ENCODE data around the gene CENPK. TPM values are rescaled to one million over a fixed set of nuclear protein-coding genes. Genes with fewer than 3 reads are reported as not detected.
"Not testable (repeated sequence)": the region's sequence is repeated elsewhere in the genome, so short reads cannot be mapped to it uniquely, and the experiment has no call there.

CENPK gene
- total RNA-seq = 10 to 100 TPM; 86.0 to 88.7 TPM

- ChIA-PET POLR2A (interaction anchor here (0.6 to 6.6 kb wide), 44 partner anchors 10 to 1652 kb away, joined by 3 to 107 read pairs (median 5); partner anchors contain the start of genes ADAMTS6, CWC27, ERBIN and NLN), CTCF (interaction anchor here (0.6 to 3.1 kb wide), 5 partner anchors 12 to 81 kb away, joined by 3 to 11 read pairs (median 7); partner anchors contain the start of genes ADAMTS6 and TRIM23)
- Mint-ChIP-seq H3K27ac (peak within 1 kb of the TSS; percentile 98), H3K4me1 (peaks cover 58% of the 10 kb centered on the region), H3K4me3 (peak within 1 kb of the TSS; percentile 93), H3K9me3 (no peaks in the 10 kb centered on the region), H3K27me3 (no peaks in the 10 kb centered on the region), H3K36me3 (ENCODE audit: low read depth) (peaks cover 38% of the 10 kb centered on the region)
- DNase-seq = peak; percentile 97
These were observed at the start of gene CENPK, which contains the start of gene PPWD1 for GRCh38 chr5:65562731-65563701. Gene CENPK, minus strand, starts transcription at chr5:65563168. Its CDS starts 8,261 bp downstream, at chr5:65554907. Gene PPWD1, plus strand, starts transcription at chr5:65563296. Its CDS starts 15 bp downstream, at chr5:65563311.

- CTCF ChIA-PET = no interaction called here
- DNase-seq = no peak
- Mint-ChIP-seq H3K27ac (no peak overlapping the region), H3K9me3 (no peaks in the 10 kb centered on the region), H3K27me3 (no peaks in the 10 kb centered on the region), H3K4me3 (no peak overlapping the region), H3K36me3 (ENCODE audit: low read depth) (peaks cover 45% of the 10 kb centered on the region), H3K4me1 (no peaks in the 10 kb centered on the region)
- POLR2A ChIA-PET = interaction anchor here (1.3 to 3.3 kb wide), 3 partner anchors 11 to 50 kb away, joined by 3 to 19 read pairs (median 5); partner anchors contain the start of genes CENPK, PPWD1 and TRIM23
These were observed 49.4 kb upstream of the CENPK start for GRCh38 chr5:65612298-65612907.

DNA sequence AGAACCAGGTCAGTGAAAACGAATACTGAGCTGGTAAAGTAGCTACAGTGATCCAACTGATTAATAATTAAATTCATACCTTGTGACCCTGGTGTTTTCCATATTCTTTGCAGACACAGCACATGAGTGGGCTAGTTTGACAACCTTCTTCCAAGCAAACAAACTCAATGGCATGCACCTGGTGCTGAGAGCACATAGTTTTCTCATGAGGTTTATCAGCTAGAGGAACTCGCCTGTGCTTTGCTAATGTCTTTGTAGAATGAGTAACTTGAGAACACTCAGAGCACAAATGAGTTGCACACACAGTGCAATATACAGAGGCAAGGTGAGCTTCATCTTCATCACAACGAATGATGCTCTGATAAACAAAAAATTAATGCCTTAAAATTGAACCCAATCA, 48.6 kb upstream of the CENPK start:
- H3K4me1 Mint-ChIP-seq = no peaks in the 10 kb centered on the region
- no peaks in the 10 kb centered on the region for H3K9me3 Mint-ChIP-seq
- ChIA-PET CTCF (interaction anchor here (1.1 kb wide), 1 partner anchor 39 kb away, joined by 3 read pairs; no protein-coding TSS in a partner anchor), POLR2A (interaction anchor here (1.3 to 3.3 kb wide), 3 partner anchors 12 to 49 kb away, joined by 3 to 19 read pairs (median 5); partner anchors contain the start of genes CENPK, PPWD1 and TRIM23)
- H3K27me3 Mint-ChIP-seq = no peaks in the 10 kb centered on the region
- no peak overlapping the region for H3K4me3 Mint-ChIP-seq
- no peak overlapping the region for H3K27ac Mint-ChIP-seq
- DNase-seq = no peak
- peaks cover 50% of the 10 kb centered on the region for H3K36me3 Mint-ChIP-seq (ENCODE audit: low read depth)

DNA sequence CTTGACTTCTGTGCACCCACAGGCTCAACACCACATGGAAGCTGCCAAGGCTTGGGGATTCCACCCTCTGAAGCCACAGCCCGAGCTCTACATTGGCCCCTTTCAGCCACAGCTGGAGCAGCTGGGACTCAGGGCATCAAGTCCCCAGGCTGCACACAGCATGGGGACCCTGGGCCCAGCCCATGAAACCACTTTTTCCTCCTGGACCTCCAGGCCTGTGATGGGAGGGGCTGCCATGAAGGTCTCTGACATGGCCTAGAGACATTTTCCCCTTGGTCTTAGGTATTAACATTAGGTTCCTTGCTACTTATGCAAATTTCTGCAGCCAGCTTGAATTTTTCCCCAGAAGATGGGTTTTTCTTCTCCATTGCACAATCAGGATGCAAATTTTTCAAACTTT, 38.8 kb upstream of the CENPK start:
- Mint-ChIP-seq H3K9me3 (peaks cover 23% of the 10 kb centered on the region), H3K36me3 (ENCODE audit: low read depth) (peaks cover 72% of the 10 kb centered on the region)
- H3K27me3 Mint-ChIP-seq, CTCF ChIA-PET, H3K4me1 Mint-ChIP-seq, H3K4me3 Mint-ChIP-seq, H3K27ac Mint-ChIP-seq, DNase-seq, POLR2A ChIA-PET: not testable (repeated sequence)

DNA sequence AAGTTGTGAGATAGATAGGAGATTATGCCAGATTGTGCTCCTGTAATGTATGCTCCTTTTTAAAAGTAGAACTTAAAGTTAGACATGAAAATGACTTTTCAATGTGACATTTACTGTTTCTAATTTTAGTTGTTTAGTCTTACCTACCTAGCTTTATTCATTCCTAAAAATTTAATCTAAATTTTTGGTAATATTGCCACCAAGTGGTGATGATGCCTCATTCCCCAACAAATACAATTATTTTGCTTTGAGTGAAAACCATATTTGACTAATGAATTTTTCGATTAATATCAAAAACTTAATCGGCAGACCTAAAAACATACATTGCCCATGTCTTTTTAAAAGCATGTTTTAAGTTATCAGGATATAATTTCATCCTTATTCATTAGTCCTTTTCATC, 25.7 kb upstream of the CENPK start:
- ChIA-PET CTCF (no interaction called here), POLR2A (interaction anchor here (1.3 kb wide), 1 partner anchor 26 kb away, joined by 5 read pairs; the partner anchor contains the start of genes CENPK and PPWD1)
- Mint-ChIP-seq H3K27me3 (no peaks in the 10 kb centered on the region), H3K9me3 (no peaks in the 10 kb centered on the region), H3K36me3 (ENCODE audit: low read depth) (peaks cover 41% of the 10 kb centered on the region), H3K4me1 (no peaks in the 10 kb centered on the region), H3K27ac (no peak overlapping the region), H3K4me3 (no peak overlapping the region)
- DNase-seq = no peak

DNA sequence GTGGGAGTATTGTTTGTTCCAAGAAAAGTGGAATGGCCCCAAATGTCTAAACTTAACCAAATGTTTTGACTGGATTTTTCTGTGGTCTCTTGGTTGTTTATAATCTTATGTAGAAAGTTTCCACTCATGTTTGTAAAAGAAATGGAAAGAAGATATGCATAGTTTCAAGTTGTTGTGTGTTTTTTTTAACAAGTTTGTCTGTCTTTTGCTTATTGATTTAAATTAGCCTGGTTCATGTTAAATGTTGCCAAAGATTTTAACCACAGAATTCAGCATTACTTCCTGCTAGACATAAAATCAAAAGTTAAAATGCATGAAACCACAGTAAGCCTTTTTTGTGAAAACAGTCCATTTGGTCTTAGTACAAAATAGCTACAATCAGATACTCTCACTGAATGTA, 14.2 kb upstream of the CENPK start:
- peaks cover 60% of the 10 kb centered on the region for H3K36me3 Mint-ChIP-seq (ENCODE audit: low read depth)
- ChIA-PET POLR2A (interaction anchor here (1.3 to 1.5 kb wide), 2 partner anchors 12 to 13 kb away, joined by 3 to 4 read pairs; partner anchors contain the start of genes CENPK and PPWD1), CTCF (no interaction called here)
- no peak overlapping the region for H3K4me3 Mint-ChIP-seq
- no peak for DNase-seq
- no peaks in the 10 kb centered on the region for H3K9me3 Mint-ChIP-seq
- no peak overlapping the region for H3K27ac Mint-ChIP-seq
- H3K27me3 Mint-ChIP-seq = no peaks in the 10 kb centered on the region
- peaks cover 12% of the 10 kb centered on the region for H3K4me1 Mint-ChIP-seq

GRCh38 chr5:65570598-65571226, 7.7 kb upstream of the CENPK start:
- H3K9me3 Mint-ChIP-seq = no peaks in the 10 kb centered on the region
- DNase-seq = no peak
- ChIA-PET CTCF (no interaction called here), POLR2A (no interaction called here)
- peaks cover 37% of the 10 kb centered on the region for H3K36me3 Mint-ChIP-seq (ENCODE audit: low read depth)
- no peak overlapping the region for H3K27ac Mint-ChIP-seq
- peaks cover 17% of the 10 kb centered on the region for H3K4me1 Mint-ChIP-seq
- no peak overlapping the region for H3K4me3 Mint-ChIP-seq
- H3K27me3 Mint-ChIP-seq = no peaks in the 10 kb centered on the region

DNA sequence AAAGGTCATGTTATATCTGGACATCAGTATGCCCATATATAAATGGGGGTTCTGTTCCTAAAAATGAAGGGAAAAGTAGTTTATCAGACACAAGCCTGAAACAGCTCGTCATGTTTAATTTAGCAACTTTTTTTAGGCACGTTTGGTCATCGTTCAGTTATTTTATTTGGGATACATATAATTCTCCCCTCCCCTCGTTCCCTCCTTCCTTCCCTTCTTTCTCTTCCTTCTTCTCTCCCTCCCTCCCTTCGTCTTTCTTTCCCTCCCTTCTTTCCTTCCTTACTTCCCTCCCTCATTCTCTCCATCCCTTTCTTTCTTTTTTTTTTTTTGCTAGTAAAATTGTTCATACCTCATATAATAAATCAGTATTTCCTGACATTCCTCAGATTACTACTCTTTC, 3.5 kb upstream of the CENPK start:
- peaks cover 36% of the 10 kb centered on the region for H3K4me1 Mint-ChIP-seq
- no peak overlapping the region for H3K4me3 Mint-ChIP-seq
- H3K9me3 Mint-ChIP-seq = no peaks in the 10 kb centered on the region
- no peak for DNase-seq
- H3K27me3 Mint-ChIP-seq = no peaks in the 10 kb centered on the region
- H3K27ac Mint-ChIP-seq = no peak overlapping the region
- POLR2A ChIA-PET = interaction anchor here (6.6 kb wide), 1 partner anchor 59 kb away, joined by 107 read pairs; the partner anchor contains the start of genes SHLD3, TRAPPC13 and TRIM23
- CTCF ChIA-PET = no interaction called here
- H3K36me3 Mint-ChIP-seq (ENCODE audit: low read depth) = peaks cover 16% of the 10 kb centered on the region

GRCh38 chr5:65563777-65564176, 809 bp upstream of the CENPK start:
- H3K4me1 Mint-ChIP-seq = peaks cover 53% of the 10 kb centered on the region
- CTCF ChIA-PET = interaction anchor here (0.7 to 3.1 kb wide), 4 partner anchors 60 to 206 kb away, joined by 3 to 12 read pairs (median 8); partner anchors contain the start of genes ADAMTS6 and TRIM23

DNA sequence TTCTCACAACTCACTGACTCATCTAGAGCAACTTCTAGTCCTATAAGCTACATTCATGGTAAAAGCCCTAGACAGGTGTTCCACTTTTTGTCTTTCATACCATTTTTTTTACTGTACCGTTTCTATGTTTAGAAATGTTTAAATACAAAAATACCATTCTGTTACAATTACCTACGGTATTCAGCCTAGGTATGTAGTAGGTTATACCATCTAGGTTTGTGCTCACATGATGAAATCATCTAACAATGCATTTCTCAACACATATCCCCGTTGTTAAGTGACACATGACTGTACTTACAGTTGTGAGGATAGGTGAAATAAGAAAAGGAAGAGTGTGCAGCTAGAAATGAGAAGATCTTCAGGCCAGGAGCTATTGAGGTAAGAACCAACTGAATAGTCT, 6.2 kb downstream of the CENPK start:
- H3K36me3 Mint-ChIP-seq (ENCODE audit: low read depth) = peaks cover 67% of the 10 kb centered on the region
- CTCF ChIA-PET = interaction anchor here (0.5 kb wide), 1 partner anchor 924 kb away, joined by 3 read pairs; no protein-coding TSS in a partner anchor
- H3K4me3 Mint-ChIP-seq = no peak overlapping the region
- no peaks in the 10 kb centered on the region for H3K27me3 Mint-ChIP-seq
- no peaks in the 10 kb centered on the region for H3K9me3 Mint-ChIP-seq
- no peak for DNase-seq
- H3K4me1 Mint-ChIP-seq = peaks cover 54% of the 10 kb centered on the region
- H3K27ac Mint-ChIP-seq = no peak overlapping the region
- POLR2A ChIA-PET = no interaction called here

More at GRCh38 chr5:65563777-65564176, 809 bp upstream of the CENPK start:
- Mint-ChIP-seq H3K36me3 (ENCODE audit: low read depth) (peaks cover 34% of the 10 kb centered on the region), H3K4me3 (peak overlapping the region; percentile 93), H3K27ac (peak overlapping the region; percentile 98), H3K9me3 (no peaks in the 10 kb centered on the region), H3K27me3 (no peaks in the 10 kb centered on the region)
- DNase-seq = no peak
- POLR2A ChIA-PET = interaction anchor here (0.8 to 6.6 kb wide), 24 partner anchors 11 to 796 kb away, joined by 3 to 107 read pairs (median 9); partner anchors contain the start of genes ADAMTS6, CWC27, NLN and SGTB

- peaks cover 50% of the 10 kb centered on the region for H3K4me1 Mint-ChIP-seq
- ChIA-PET POLR2A (no interaction called here), CTCF (interaction anchor here (0.5 kb wide), 1 partner anchor 924 kb away, joined by 3 read pairs; no protein-coding TSS in a partner anchor)
- DNase-seq = no peak
- H3K9me3 Mint-ChIP-seq = no peaks in the 10 kb centered on the region
- H3K27ac Mint-ChIP-seq = no peak overlapping the region
- no peaks in the 10 kb centered on the region for H3K27me3 Mint-ChIP-seq
- peaks cover 67% of the 10 kb centered on the region for H3K36me3 Mint-ChIP-seq (ENCODE audit: low read depth)
- no peak overlapping the region for H3K4me3 Mint-ChIP-seq
These were observed 6.8 kb downstream of the CENPK start for GRCh38 chr5:65556181-65556580.

DNA sequence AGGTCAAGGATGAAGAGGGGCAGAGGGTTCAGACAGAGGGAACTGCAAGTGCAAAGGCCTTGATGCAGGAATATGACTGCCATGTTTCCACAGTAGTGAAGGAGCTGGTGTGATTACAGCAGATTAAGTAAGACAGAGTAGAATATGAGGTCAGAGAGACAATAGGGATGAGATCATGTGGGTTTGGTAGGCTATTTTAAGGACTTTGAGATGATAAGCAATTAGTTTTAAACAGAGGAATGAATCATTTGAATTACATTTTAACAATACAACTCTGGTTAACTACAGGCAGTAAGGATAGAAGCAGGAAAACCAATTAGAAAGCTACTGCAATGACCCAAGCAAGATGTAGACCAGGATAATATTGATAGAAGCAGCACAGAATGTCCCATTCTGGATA, 7.7 kb downstream of the CENPK start:
- no peak overlapping the region for H3K4me3 Mint-ChIP-seq
- POLR2A ChIA-PET = no interaction called here
- H3K27me3 Mint-ChIP-seq = no peaks in the 10 kb centered on the region
- H3K27ac Mint-ChIP-seq = no peak overlapping the region
- DNase-seq = no peak
- CTCF ChIA-PET = no interaction called here
- H3K9me3 Mint-ChIP-seq = no peaks in the 10 kb centered on the region
- H3K4me1 Mint-ChIP-seq = peaks cover 48% of the 10 kb centered on the region
- peaks cover 71% of the 10 kb centered on the region for H3K36me3 Mint-ChIP-seq (ENCODE audit: low read depth)

Measured in activated CD4-positive, alpha-beta memory T cell treated with anti-CD3 and anti-CD28 coated beads, Interleukin-2, amount 10 ng/mL, durations not matched to agents 7 days and 5 days (primary cell).